Chondrocyte (in vitro differentiated cells): ENCODE data around the gene FAHD1. TPM values are rescaled to one million over a fixed set of nuclear protein-coding genes. Genes with fewer than 3 reads are reported as not detected.

Source experiments
- DNase-seq: peaks from one replicate; pipeline ENCODE4 v3.0.0; 2021; ENCODE audit warnings: mixed read lengths, low spot score
- H3K27ac Mint-ChIP-seq: one replicate; pipeline ENCODE4 v1.8.0; 2021; ENCODE audit warnings: mild to moderate bottlenecking, moderate library complexity, mixed read lengths; ENCODE audit not compliant: unreplicated experiment
- H3K27me3 Mint-ChIP-seq: 2 replicates; pipeline ENCODE4 v1.8.0; 2021; ENCODE audit warnings: low read depth, mixed read lengths
- H3K36me3 Mint-ChIP-seq: 2 replicates; pipeline ENCODE4 v1.8.0; 2021; ENCODE audit warnings: low read depth, mixed read lengths
- H3K4me1 Mint-ChIP-seq: 2 replicates; pipeline ENCODE4 v1.8.0; 2021; ENCODE audit warnings: low read depth, mild to moderate bottlenecking, mixed read lengths
- H3K4me3 Mint-ChIP-seq: one replicate; pipeline ENCODE4 v1.8.0; 2021; ENCODE audit warnings: mild to moderate bottlenecking, moderate library complexity, mixed read lengths; ENCODE audit not compliant: unreplicated experiment
- H3K9me3 Mint-ChIP-seq: 2 replicates; pipeline ENCODE4 v1.8.0; 2021; ENCODE audit warnings: low read depth, mixed read lengths
- CTCF ChIP-seq: fragments of 200-600 bp; sonication (generic); IDR thresholded peaks from 2 replicates; pipeline ENCODE4 v1.5.0; 2021; ENCODE audit warnings: antibody characterized with exemption, mild to moderate bottlenecking, moderate library complexity
- total RNA-seq: library from RNA; stranded (reverse); gene quantifications from 3 replicates; pipeline ENCODE4 v1.2.1, GENCODE V29; 2021

Gene FAHD1
- total RNA-seq, 1 donor from 2014 or later, result 27.1 TPM

- H3K4me3 Mint-ChIP-seq, result no peak overlapping the region
- H3K36me3 Mint-ChIP-seq, result no peaks in the 10 kb centered on the region
- H3K27me3 Mint-ChIP-seq, result no peaks in the 10 kb centered on the region
- TF ChIP-seq CTCF, result no peak
- peak overlapping the region; percentile 62 for H3K27ac Mint-ChIP-seq
- DNase-seq, result no peak
- H3K4me1 Mint-ChIP-seq, result peaks cover 5% of the 10 kb centered on the region
- no peaks in the 10 kb centered on the region for H3K9me3 Mint-ChIP-seq
These were observed 12.5 kb downstream of the FAHD1 start for GRCh38 chr16:1839554-1839953.

GRCh38 chr16:1845985-1846384, 19.0 kb downstream of the FAHD1 start:
- no peak overlapping the region for H3K4me3 Mint-ChIP-seq
- no peaks in the 10 kb centered on the region for H3K4me1 Mint-ChIP-seq
- no peaks in the 10 kb centered on the region for H3K9me3 Mint-ChIP-seq
- H3K27me3 Mint-ChIP-seq, result peaks cover 3% of the 10 kb centered on the region
- no peak for DNase-seq
- TF ChIP-seq CTCF, result no peak
- no peaks in the 10 kb centered on the region for H3K36me3 Mint-ChIP-seq
- no peak overlapping the region for H3K27ac Mint-ChIP-seq

- Mint-ChIP-seq H3K27me3 (peaks cover 3% of the 10 kb centered on the region), H3K4me1 (no peaks in the 10 kb centered on the region), H3K9me3 (no peaks in the 10 kb centered on the region), H3K36me3 (no peaks in the 10 kb centered on the region), H3K4me3 (no peak overlapping the region), H3K27ac (no peak overlapping the region)
- TF ChIP-seq CTCF, result no peak
- no peak for DNase-seq
These were observed 19.4 kb downstream of the FAHD1 start for GRCh38 chr16:1846416-1846815.

GRCh38 chr16:1850981-1851380, 24.0 kb downstream of the FAHD1 start:
- Mint-ChIP-seq H3K36me3 (no peaks in the 10 kb centered on the region), H3K27me3 (peaks cover 3% of the 10 kb centered on the region), H3K4me3 (no peak overlapping the region), H3K4me1 (no peaks in the 10 kb centered on the region), H3K9me3 (no peaks in the 10 kb centered on the region), H3K27ac (no peak overlapping the region)
- DNase-seq, result no peak
- no peak for TF ChIP-seq CTCF

- no peak for DNase-seq
- H3K27me3 Mint-ChIP-seq, result no peaks in the 10 kb centered on the region
- no peak overlapping the region for H3K27ac Mint-ChIP-seq
- H3K9me3 Mint-ChIP-seq, result no peaks in the 10 kb centered on the region
- no peak overlapping the region for H3K4me3 Mint-ChIP-seq
- peaks cover under 1% of the 10 kb centered on the region for H3K4me1 Mint-ChIP-seq
- no peak for TF ChIP-seq CTCF
- H3K36me3 Mint-ChIP-seq, result no peaks in the 10 kb centered on the region
These were observed 24.8 kb downstream of the FAHD1 start for GRCh38 chr16:1851793-1852192.
